ENCODE data around the gene MYRIP.

The MYRIP gene

GRCh38 chr3:40120806-40121205, 311.4 kb downstream of the MYRIP start:
- Histone ChIP-seq H3K79me1 (ENCODE audit: low read depth, low read length) (no peaks in the 10 kb centered on the region), H3K36me3 (replicated peaks in 1 of 2; ENCODE audit: control insufficient read depth in 2 of 2, insufficient read depth in 2 of 2, low read length in 2 of 2) (no peaks in the 10 kb centered on the region), H3K14ac (ENCODE audit: low read length) (no peak overlapping the region), H3K4ac (ENCODE audit: low read length) (no peak overlapping the region), H2AFZ (ENCODE audit: low read length) (no peak overlapping the region), H2BK15ac (ENCODE audit: low read length) (no peak overlapping the region), H3K4me1 (ENCODE audit: control insufficient read depth in 2 of 2, insufficient read depth in 1 of 2, low read depth in 1 of 2, low read length in 2 of 2) (peaks cover 0 to 12% of the 10 kb centered on the region in 2 donors), H3K4me2 (ENCODE audit: insufficient read depth, low read length, poor library complexity, severe bottlenecking) (no peak overlapping the region), H3K23ac (ENCODE audit: low read depth, low read length, poor library complexity) (no peak overlapping the region), H2AK5ac (ENCODE audit: low read depth, low read length) (no peak overlapping the region), H3K27ac (replicated peaks; ENCODE audit: low read length) (no peak overlapping the region), H2BK5ac (ENCODE audit: low read length) (no peak overlapping the region), H2BK120ac (ENCODE audit: low read depth, low read length) (no peak overlapping the region), H3K27me3 (ENCODE audit: control insufficient read depth in 3 of 3, insufficient read depth in 3 of 3, low read depth in 1 of 3, low read length in 3 of 3) (no peaks in the 10 kb centered on the region), H3K9ac (ENCODE audit: low read depth, low read length, poor library complexity) (no peak overlapping the region), H4K91ac (ENCODE audit: low read depth, low read length, poor library complexity) (no peak overlapping the region), H3K9me3 (replicated peaks in 1 of 2; ENCODE audit: control insufficient read depth in 2 of 2, insufficient read depth in 1 of 2, low read depth in 1 of 2, low read length in 2 of 2) (no peaks in the 10 kb centered on the region), H4K8ac (ENCODE audit: low read depth, low read length) (no peak overlapping the region), H3K18ac (ENCODE audit: low read length) (no peak overlapping the region), H2BK12ac (ENCODE audit: low read length) (no peak overlapping the region), H3K4me3 (ENCODE audit: low read length in 2 of 2) (no peak overlapping the region)
- no CpG with 5 or more reads among the region's 3 CpGs for WGBS, 2 donors (ENCODE audit: extremely low coverage in 2 of 2, insufficient read length in 2 of 2, insufficient replicate concordance in 1 of 2)
- DNase-seq (ENCODE audit: low spot score): no peak

GRCh38 chr3:40124918-40125317, 315.5 kb downstream of the MYRIP start:
- H3K9ac ChIP-seq (ENCODE audit: low read depth, low read length, poor library complexity): no peak overlapping the region
- H2BK15ac ChIP-seq (ENCODE audit: low read length): no peak overlapping the region

GRCh38 chr3:40128166-40128565, 318.8 kb downstream of the MYRIP start:
- no peaks in the 10 kb centered on the region for H3K79me1 ChIP-seq (ENCODE audit: low read depth, low read length)
- H3K36me3 ChIP-seq (replicated peaks in 1 of 2; ENCODE audit: control insufficient read depth in 2 of 2, insufficient read depth in 2 of 2, low read length in 2 of 2): no peaks in the 10 kb centered on the region

More at GRCh38 chr3:40124918-40125317, 315.5 kb downstream of the MYRIP start:
- Histone ChIP-seq H3K9me3 (replicated peaks in 1 of 2; ENCODE audit: control insufficient read depth in 2 of 2, insufficient read depth in 1 of 2, low read depth in 1 of 2, low read length in 2 of 2) (no peaks in the 10 kb centered on the region), H3K23ac (ENCODE audit: low read depth, low read length, poor library complexity) (no peak overlapping the region), H3K79me1 (ENCODE audit: low read depth, low read length) (no peaks in the 10 kb centered on the region), H3K14ac (ENCODE audit: low read length) (no peak overlapping the region), H3K27ac (replicated peaks; ENCODE audit: low read length) (no peak overlapping the region), H4K91ac (ENCODE audit: low read depth, low read length, poor library complexity) (no peak overlapping the region), H3K36me3 (replicated peaks in 1 of 2; ENCODE audit: control insufficient read depth in 2 of 2, insufficient read depth in 2 of 2, low read length in 2 of 2) (no peaks in the 10 kb centered on the region), H2BK120ac (ENCODE audit: low read depth, low read length) (no peak overlapping the region), H2BK5ac (ENCODE audit: low read length) (no peak overlapping the region), H2AFZ (ENCODE audit: low read length) (no peak overlapping the region), H3K4me1 (ENCODE audit: control insufficient read depth in 2 of 2, insufficient read depth in 1 of 2, low read depth in 1 of 2, low read length in 2 of 2) (peaks cover 0 to 12% of the 10 kb centered on the region in 2 donors), H2BK12ac (ENCODE audit: low read length) (no peak overlapping the region), H3K4ac (ENCODE audit: low read length) (no peak overlapping the region), H2AK5ac (ENCODE audit: low read depth, low read length) (no peak overlapping the region), H4K8ac (ENCODE audit: low read depth, low read length) (no peak overlapping the region), H3K18ac (ENCODE audit: low read length) (no peak overlapping the region), H3K4me2 (ENCODE audit: insufficient read depth, low read length, poor library complexity, severe bottlenecking) (no peak overlapping the region), H3K27me3 (ENCODE audit: control insufficient read depth in 3 of 3, insufficient read depth in 3 of 3, low read depth in 1 of 3, low read length in 3 of 3) (no peaks in the 10 kb centered on the region), H3K4me3 (ENCODE audit: low read length in 2 of 2) (no peak overlapping the region)
- DNase-seq (ENCODE audit: low spot score): no peak

GRCh38 chr3:40129510-40129909, 320.1 kb downstream of the MYRIP start:
- Histone ChIP-seq H3K36me3 (replicated peaks in 1 of 2; ENCODE audit: control insufficient read depth in 2 of 2, insufficient read depth in 2 of 2, low read length in 2 of 2) (no peaks in the 10 kb centered on the region), H3K9ac (ENCODE audit: low read depth, low read length, poor library complexity) (no peak overlapping the region), H3K4me2 (ENCODE audit: insufficient read depth, low read length, poor library complexity, severe bottlenecking) (no peak overlapping the region), H3K23ac (ENCODE audit: low read depth, low read length, poor library complexity) (no peak overlapping the region), H2BK120ac (ENCODE audit: low read depth, low read length) (no peak overlapping the region), H3K27ac (replicated peaks; ENCODE audit: low read length) (no peak overlapping the region), H2AK5ac (ENCODE audit: low read depth, low read length) (no peak overlapping the region), H3K4me3 (ENCODE audit: low read length in 2 of 2) (no peak overlapping the region), H4K91ac (ENCODE audit: low read depth, low read length, poor library complexity) (no peak overlapping the region), H3K14ac (ENCODE audit: low read length) (no peak overlapping the region), H3K4me1 (ENCODE audit: control insufficient read depth in 2 of 2, insufficient read depth in 1 of 2, low read depth in 1 of 2, low read length in 2 of 2) (no peaks in the 10 kb centered on the region), H2AFZ (ENCODE audit: low read length) (no peak overlapping the region), H2BK15ac (ENCODE audit: low read length) (no peak overlapping the region), H3K27me3 (ENCODE audit: control insufficient read depth in 3 of 3, insufficient read depth in 3 of 3, low read depth in 1 of 3, low read length in 3 of 3) (no peaks in the 10 kb centered on the region), H3K79me1 (ENCODE audit: low read depth, low read length) (no peaks in the 10 kb centered on the region), H3K9me3 (replicated peaks in 1 of 2; ENCODE audit: control insufficient read depth in 2 of 2, insufficient read depth in 1 of 2, low read depth in 1 of 2, low read length in 2 of 2) (peaks cover 0 to 6% of the 10 kb centered on the region in 2 donors), H2BK12ac (ENCODE audit: low read length) (no peak overlapping the region), H2BK5ac (ENCODE audit: low read length) (no peak overlapping the region), H3K4ac (ENCODE audit: low read length) (no peak overlapping the region), H3K18ac (ENCODE audit: low read length) (no peak overlapping the region), H4K8ac (ENCODE audit: low read depth, low read length) (no peak overlapping the region)
- no CpG with 5 or more reads among the region's 3 CpGs for WGBS, 2 donors (ENCODE audit: extremely low coverage in 2 of 2, insufficient read length in 2 of 2, insufficient replicate concordance in 1 of 2)
- DNase-seq (ENCODE audit: low spot score): no peak

More at GRCh38 chr3:40128166-40128565, 318.8 kb downstream of the MYRIP start:
- Histone ChIP-seq H2BK5ac (ENCODE audit: low read length) (no peak overlapping the region), H3K4me1 (ENCODE audit: control insufficient read depth in 2 of 2, insufficient read depth in 1 of 2, low read depth in 1 of 2, low read length in 2 of 2) (no peaks in the 10 kb centered on the region), H3K14ac (ENCODE audit: low read length) (no peak overlapping the region), H2AFZ (ENCODE audit: low read length) (no peak overlapping the region), H2BK15ac (ENCODE audit: low read length) (no peak overlapping the region), H3K9me3 (replicated peaks in 1 of 2; ENCODE audit: control insufficient read depth in 2 of 2, insufficient read depth in 1 of 2, low read depth in 1 of 2, low read length in 2 of 2) (peaks cover 0 to 6% of the 10 kb centered on the region in 2 donors), H2BK12ac (ENCODE audit: low read length) (no peak overlapping the region), H3K18ac (ENCODE audit: low read length) (no peak overlapping the region), H4K8ac (ENCODE audit: low read depth, low read length) (no peak overlapping the region), H3K27ac (replicated peaks; ENCODE audit: low read length) (no peak overlapping the region), H3K23ac (ENCODE audit: low read depth, low read length, poor library complexity) (no peak overlapping the region), H3K4ac (ENCODE audit: low read length) (no peak overlapping the region), H3K27me3 (ENCODE audit: control insufficient read depth in 3 of 3, insufficient read depth in 3 of 3, low read depth in 1 of 3, low read length in 3 of 3) (no peaks in the 10 kb centered on the region), H2AK5ac (ENCODE audit: low read depth, low read length) (no peak overlapping the region), H3K9ac (ENCODE audit: low read depth, low read length, poor library complexity) (no peak overlapping the region), H2BK120ac (ENCODE audit: low read depth, low read length) (no peak overlapping the region), H3K4me3 (ENCODE audit: low read length in 2 of 2) (peak overlapping the region in 1 of 2 donors; percentile 63), H4K91ac (ENCODE audit: low read depth, low read length, poor library complexity) (no peak overlapping the region), H3K4me2 (ENCODE audit: insufficient read depth, low read length, poor library complexity, severe bottlenecking) (no peak overlapping the region)
- WGBS, 2 donors (ENCODE audit: extremely low coverage in 2 of 2, insufficient read length in 2 of 2, insufficient replicate concordance in 1 of 2): no CpG with 5 or more reads among the region's 2 CpGs
- no peak for DNase-seq (ENCODE audit: low spot score)
